22Rv1 (cell line): ENCODE measurements around the gene EME2.

Experiments
- CTCF ChIP-seq: fragments of 450-650 bp; IDR thresholded peaks from 2 replicates; pipeline ENCODE4 v1.5.1; 2017; ENCODE audit warnings: mild to moderate bottlenecking
- ZFX ChIP-seq: fragments of 450-650 bp; IDR thresholded peaks from 2 replicates; pipeline ENCODE4 v1.6.1; 2017; ENCODE audit warnings: antibody characterized with exemption, borderline replicate concordance

DNA sequence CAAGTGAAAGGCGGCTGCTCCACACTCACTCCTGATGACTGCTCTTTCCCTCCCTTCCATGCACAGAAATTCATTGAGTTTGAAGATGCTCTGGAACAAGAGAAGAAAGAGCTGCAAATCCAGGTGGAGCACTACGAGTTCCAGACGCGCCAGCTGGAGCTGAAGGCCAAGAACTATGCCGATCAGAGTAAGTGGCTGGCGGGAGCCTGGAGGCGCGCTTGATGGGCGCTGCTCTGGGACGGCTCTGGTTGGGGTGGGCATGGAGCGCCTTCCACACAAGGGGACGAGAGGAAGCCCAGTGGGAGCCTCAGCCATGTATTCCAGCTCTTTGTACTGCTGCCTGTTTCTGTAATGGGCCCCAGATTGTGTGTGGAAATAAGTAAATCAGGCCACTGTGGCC lies 48.1 kb upstream of the EME2 start:
- TF ChIP-seq CTCF (no peak), ZFX (no peak)
